Gastroesophageal sphincter (tissue), 4 donors: ENCODE data around the gene EPS8L2. TPM values are rescaled to one million over a fixed set of nuclear protein-coding genes. Genes with fewer than 3 reads are reported as not detected.
A peak's percentile ranks its signal among the peaks of the same experiment; 100 is the strongest.

Experiments
- ATAC-seq: fragments of 150-250 bp; one replicate; pipeline ENCODE4 v1.9.1; 2016; ENCODE audit warnings: mild to moderate bottlenecking, moderate library complexity
- H3K27ac ChIP-seq, 4 donors: fragments of 200-600 bp; sonication (generic) in 3 of 4; 1 replicate in 3 of 4; 2 replicates in 1 of 4; pipeline ENCODE4 v1.5.1; 2016 to 2019
- H3K27me3 ChIP-seq: fragments of 200-600 bp; sonication (generic); one replicate; pipeline ENCODE4 v1.5.1; 2019
- H3K36me3 ChIP-seq, 2 donors: fragments of 200-600 bp; sonication (generic); one replicate each; pipeline ENCODE4 v1.5.1; 2019; ENCODE audit warnings: control low read depth in 1 of 2
- H3K4me1 ChIP-seq, 3 donors: fragments of 200-600 bp; sonication (generic); 1 replicate in 2 of 3; 2 replicates in 1 of 3; pipeline ENCODE4 v1.5.1; 2016 to 2019; ENCODE audit warnings: control low read depth in 2 of 3
- H3K4me3 ChIP-seq, 2 donors: fragments of 200-600 bp; sonication (generic); one replicate each; pipeline ENCODE4 v1.5.1; 2019; ENCODE audit warnings: mild to moderate bottlenecking in 1 of 2, moderate library complexity in 1 of 2
- H3K9me3 ChIP-seq, 3 donors: fragments of 200-600 bp; sonication (generic); one replicate each; pipeline ENCODE4 v1.5.1; 2017 to 2019; ENCODE audit warnings: control low read depth in 2 of 3
- CTCF ChIP-seq, 4 experiments: fragments of 200-600 bp in 2 of 4; fragments of 450-650 bp in 2 of 4; sonication (generic) in 1 of 4; IDR thresholded peaks; one replicate each; pipeline ENCODE4 v1.5.1; 2017 to 2019; ENCODE audit warnings: antibody characterized with exemption in 4 of 4, mild to moderate bottlenecking in 2 of 4, moderate library complexity in 2 of 4
- EP300 ChIP-seq: sonication (generic); formaldehyde crosslinking; IDR thresholded peaks from one replicate; pipeline ENCODE4 v1.6.1; 2017; ENCODE audit warnings: antibody characterized with exemption, mild to moderate bottlenecking
- POLR2A ChIP-seq, 2 donors: fragments of 450-650 bp; IDR thresholded peaks; one replicate each; pipeline ENCODE4 v1.6.1; 2017; ENCODE audit warnings: antibody characterized with exemption in 2 of 2, mild to moderate bottlenecking in 2 of 2, moderate library complexity in 1 of 2
- POLR2AphosphoS5 ChIP-seq: sonication (generic); formaldehyde crosslinking; IDR thresholded peaks from one replicate; pipeline ENCODE4 v1.6.1; 2017; ENCODE audit warnings: antibody characterized with exemption
- WGBS, 2 donors: methylation state at CpG; one replicate each; pipeline ENCODE4 v1.1.5; 2018; ENCODE audit warnings: low coverage in 1 of 2; 5-methylcytosine and 5-hydroxymethylcytosine counted together
- total RNA-seq, 4 donors: library from RNA; depleted of rRNA; stranded (reverse); fragments of >200 nt; gene quantifications; one replicate each; pipeline ENCODE4 v1.1.0, GENCODE V29; 2016

EPS8L2 gene
- total RNA-seq, 4 donors from 2014 or later = 9.7 to 33.9 (median 24.0) TPM

GRCh38 chr11:724778-725386 lies 18.9 kb downstream of the EPS8L2 start:
- Histone ChIP-seq H3K4me3 (no peak overlapping the region), H3K4me1 (peaks cover 0 to 74% (median 45%) of the 10 kb centered on the region in 3 donors), H3K36me3 (no peaks in the 10 kb centered on the region), H3K27ac (no peak overlapping the region), H3K27me3 (peaks cover 100% of the 10 kb centered on the region), H3K9me3 (no peaks in the 10 kb centered on the region)
- TF ChIP-seq POLR2A (IDR thresholded peaks at IDR 0.05) (no peak), EP300 (no peak), POLR2AphosphoS5 (no peak), CTCF (IDR thresholded peaks at IDR 0.05) (no peak)
- no peak for ATAC-seq
- WGBS, 2 donors = 60 to 80% methylated on average over 1 to 2 of the region's 18 CpGs

GRCh38 chr11:725624-726202 lies 19.7 kb downstream of the EPS8L2 start:
- Histone ChIP-seq H3K36me3 (no peaks in the 10 kb centered on the region), H3K27ac (peak overlapping the region in 1 of 4 donors; percentile 69), H3K4me1 (peaks cover 0 to 68% (median 42%) of the 10 kb centered on the region in 3 donors), H3K27me3 (peaks cover 94% of the 10 kb centered on the region), H3K9me3 (no peaks in the 10 kb centered on the region), H3K4me3 (peak overlapping the region in 1 of 2 donors; percentile 37)
- no peak for ATAC-seq
- no peak for TF ChIP-seq CTCF (IDR thresholded peaks at IDR 0.05)
- WGBS, 2 donors = no CpG with 5 or more reads among the region's 53 CpGs

GRCh38 chr11:726278-727220 lies 20.5 kb downstream of the EPS8L2 start:
- Histone ChIP-seq H3K36me3 (no peaks in the 10 kb centered on the region), H3K4me3 (peak overlapping the region in 1 of 2 donors; percentile 37), H3K27me3 (peaks cover 94% of the 10 kb centered on the region), H3K9me3 (no peaks in the 10 kb centered on the region), H3K27ac (peak overlapping the region in 3 of 4 donors; percentile 48 to 75 (median 69)), H3K4me1 (peaks cover 0 to 60% (median 35%) of the 10 kb centered on the region in 3 donors)
- 33 to 66% methylated on average over 2 to 3 of the region's 61 CpGs for WGBS, 2 donors
- TF ChIP-seq CTCF (IDR thresholded peaks at IDR 0.05) (no peak), POLR2AphosphoS5 (no peak), POLR2A (IDR thresholded peaks at IDR 0.05) (no peak), EP300 (no peak)
- no peak for ATAC-seq

- no peak for ATAC-seq
- H3K27ac ChIP-seq = peak overlapping the region in 3 of 4 donors; percentile 48 to 75 (median 69)
- H3K36me3 ChIP-seq = no peaks in the 10 kb centered on the region
- WGBS, 2 donors = 80% methylated on average over 3 of the region's 12 CpGs; no CpG with 5 or more reads in 1 of the 2 donors
- H3K4me1 ChIP-seq = peaks cover 0 to 53% (median 33%) of the 10 kb centered on the region in 3 donors
- peaks cover 93% of the 10 kb centered on the region for H3K27me3 ChIP-seq
- TF ChIP-seq POLR2AphosphoS5 = no peak
- no peak for TF ChIP-seq EP300
- TF ChIP-seq POLR2A (IDR thresholded peaks at IDR 0.05) = no peak
- TF ChIP-seq CTCF (IDR thresholded peaks at IDR 0.05) = no peak
- H3K4me3 ChIP-seq = no peak overlapping the region
- H3K9me3 ChIP-seq = no peaks in the 10 kb centered on the region
Observed at GRCh38 chr11:727281-727701, 21.3 kb downstream of the EPS8L2 start.
